Thyroid gland (tissue), 4 donors: Measurements from ENCODE around the gene P2RX3. TPM values are rescaled to one million over a fixed set of nuclear protein-coding genes. Genes with fewer than 3 reads are reported as not detected.

Source experiments
- DNase-seq, 2 donors: peaks; one replicate each; pipeline ENCODE4 v3.0.0-alpha.2; 2019
- H3K27ac ChIP-seq, 3 donors: fragments of 200-600 bp; sonication (generic); 1 replicate in 2 of 3; 2 replicates in 1 of 3; pipeline ENCODE4 v1.5.1; 2016 to 2019; ENCODE audit warnings: mild to moderate bottlenecking in 1 of 3, moderate library complexity in 1 of 3
- H3K27me3 ChIP-seq: fragments of 200-600 bp; sonication (generic); one replicate; pipeline ENCODE4 v1.5.1; 2019
- H3K36me3 ChIP-seq, 2 donors: fragments of 200-600 bp; sonication (generic); one replicate each; pipeline ENCODE4 v1.5.1; 2016 to 2019
- H3K4me1 ChIP-seq, 2 donors: fragments of 200-600 bp; sonication (generic); one replicate each; pipeline ENCODE4 v1.5.1; 2017 to 2019
- H3K4me3 ChIP-seq, 3 donors: fragments of 200-600 bp; sonication (generic); replicated peaks in 1 of 3; 1 replicate in 2 of 3; 2 replicates in 1 of 3; pipeline ENCODE4 v1.5.1; 2016; ENCODE audit warnings: mild to moderate bottlenecking in 1 of 3
- H3K9me3 ChIP-seq: fragments of 200-600 bp; sonication (generic); one replicate; pipeline ENCODE4 v1.5.1; 2017
- CTCF ChIP-seq, 6 experiments: fragments of 200-600 bp in 3 of 6; fragments of 450-650 bp in 3 of 6; sonication (generic) in 3 of 6; IDR thresholded peaks; one replicate each; pipeline ENCODE4 v1.5.1; 2016 to 2019; ENCODE audit warnings: antibody characterized with exemption in 6 of 6, mild to moderate bottlenecking in 2 of 6, inconsistent platforms in 1 of 6, moderate library complexity in 1 of 6
- POLR2A ChIP-seq, 2 donors: fragments of 450-650 bp; IDR thresholded peaks; one replicate each; pipeline ENCODE4 v1.6.1; 2017; ENCODE audit warnings: antibody characterized with exemption in 2 of 2, mild to moderate bottlenecking in 2 of 2, moderate library complexity in 1 of 2
- WGBS, 2 donors: methylation state at CpG; one replicate each; pipeline ENCODE4 v1.1.5; 2017; 5-methylcytosine and 5-hydroxymethylcytosine counted together
- intact Hi-C: fragments of 100-400 bp; cut with DNase I; formaldehyde crosslinking; loops from one replicate; pipeline ENCODE4 v1.15.1; 2023
- total RNA-seq, 4 donors: library from RNA; depleted of rRNA; stranded (reverse); fragments of >200 nt; gene quantifications; one replicate each; pipeline ENCODE4 v1.2.3, GENCODE V29; 2016

The P2RX3 gene
- total RNA-seq, 4 donors from 2014 or later: not detected

GRCh38 chr11:57375490-57375889 is 37.3 kb downstream of the P2RX3 start:
- intact Hi-C loops: no loop called here
- Histone ChIP-seq H3K4me3 (no peak overlapping the region), H3K9me3 (no peaks in the 10 kb centered on the region), H3K27me3 (no peaks in the 10 kb centered on the region), H3K36me3 (no peaks in the 10 kb centered on the region), H3K4me1 (no peaks in the 10 kb centered on the region), H3K27ac (no peak overlapping the region)
- TF ChIP-seq CTCF (IDR thresholded peaks at IDR 0.05) (no peak), POLR2A (IDR thresholded peaks at IDR 0.05) (no peak)
- WGBS, 2 donors: 58 to 81% methylated on average over 2 of the region's 2 CpGs
- no peak for DNase-seq

- no peak for DNase-seq
- H3K9me3 ChIP-seq: no peaks in the 10 kb centered on the region
- WGBS, 2 donors: 75 to 77% methylated on average over 20 to 26 of the region's 26 CpGs
- H3K27me3 ChIP-seq: no peaks in the 10 kb centered on the region
- intact Hi-C loops: no loop called here
- no peak overlapping the region for H3K4me3 ChIP-seq
- TF ChIP-seq POLR2A (IDR thresholded peaks at IDR 0.05) (no peak), CTCF (IDR thresholded peaks at IDR 0.05) (no peak)
- no peaks in the 10 kb centered on the region for H3K4me1 ChIP-seq
- H3K27ac ChIP-seq: no peak overlapping the region
- H3K36me3 ChIP-seq: no peaks in the 10 kb centered on the region
These were observed 38.2 kb downstream of the P2RX3 start for GRCh38 chr11:57376095-57377090.

- TF ChIP-seq CTCF (IDR thresholded peaks at IDR 0.05) (no peak), POLR2A (IDR thresholded peaks at IDR 0.05) (no peak)
These were observed 39.0 kb downstream of the P2RX3 start for GRCh38 chr11:57377107-57377506.

GRCh38 chr11:57378186-57378585 is 40.0 kb downstream of the P2RX3 start:
- intact Hi-C loops: no loop called here
- no peaks in the 10 kb centered on the region for H3K36me3 ChIP-seq
- no peak overlapping the region for H3K27ac ChIP-seq
- TF ChIP-seq POLR2A (IDR thresholded peaks at IDR 0.05) (no peak), CTCF (IDR thresholded peaks at IDR 0.05) (no peak)
- H3K4me1 ChIP-seq: no peaks in the 10 kb centered on the region
- no peak for DNase-seq
- no peak overlapping the region for H3K4me3 ChIP-seq
- no peaks in the 10 kb centered on the region for H3K9me3 ChIP-seq
- H3K27me3 ChIP-seq: no peaks in the 10 kb centered on the region

More at GRCh38 chr11:57377107-57377506, 39.0 kb downstream of the P2RX3 start:
- H3K9me3 ChIP-seq: no peaks in the 10 kb centered on the region
- intact Hi-C loops: no loop called here
- no peak for DNase-seq
- whole genome bisulfite sequencing, 2 donors: 74 to 82% methylated on average over 5 of the region's 5 CpGs
- no peak overlapping the region for H3K4me3 ChIP-seq
- no peaks in the 10 kb centered on the region for H3K27me3 ChIP-seq
- no peaks in the 10 kb centered on the region for H3K4me1 ChIP-seq
- H3K27ac ChIP-seq: no peak overlapping the region
- H3K36me3 ChIP-seq: no peaks in the 10 kb centered on the region

GRCh38 chr11:57379732-57380131 is 41.6 kb downstream of the P2RX3 start:
- H3K4me3 ChIP-seq: no peak overlapping the region
- no peak overlapping the region for H3K27ac ChIP-seq
- H3K9me3 ChIP-seq: no peaks in the 10 kb centered on the region
- H3K4me1 ChIP-seq: no peaks in the 10 kb centered on the region
- intact Hi-C loops: no loop called here
- DNase-seq: peak; percentile 12 to 43
- no peak for TF ChIP-seq POLR2A (IDR thresholded peaks at IDR 0.05)
- no peaks in the 10 kb centered on the region for H3K36me3 ChIP-seq
- 27 to 30% methylated on average over 9 to 10 of the region's 10 CpGs for WGBS, 2 donors
- H3K27me3 ChIP-seq: no peaks in the 10 kb centered on the region
